Lower leg skin (tissue), 3 donors: Measurements from ENCODE around the gene FAAP24.

ENCODE experiments used
- POLR2A ChIP-seq, 2 donors: fragments of 450-650 bp; IDR thresholded peaks; one replicate each; pipeline ENCODE4 v1.6.1; 2016 to 2017; ENCODE audit warnings: antibody characterized with exemption in 2 of 2, mild to moderate bottlenecking in 1 of 2, moderate library complexity in 1 of 2
- TF ChIP-seq, protein P1 (sequence below), 3 donors: fragments of 450-650 bp; IDR thresholded peaks; one replicate each; pipeline ENCODE4 v1.5.1; 2016; ENCODE audit warnings: antibody characterized with exemption in 3 of 3, mild to moderate bottlenecking in 3 of 3, moderate library complexity in 2 of 3

DNA sequence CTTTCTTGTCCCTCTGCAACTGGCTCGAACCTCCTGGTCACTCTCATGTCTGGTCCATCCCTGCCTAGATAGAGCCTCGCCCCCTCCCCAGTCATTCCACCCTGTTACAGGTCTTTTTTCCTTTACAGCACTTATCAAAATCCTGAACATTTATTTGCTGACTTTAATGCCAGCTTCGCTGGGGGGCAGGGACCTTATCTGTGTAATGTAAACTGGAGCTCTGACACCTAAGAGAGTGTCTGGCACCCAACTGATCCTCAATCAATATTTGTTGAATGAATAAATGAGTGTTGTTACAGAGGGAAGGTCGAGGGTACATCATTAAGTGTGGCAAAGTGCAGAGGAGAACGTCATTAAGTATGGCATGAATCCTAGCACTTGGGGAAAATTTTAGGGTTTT, 16.7 kb downstream of the FAAP24 start:
- TF ChIP-seq, protein P1, sequence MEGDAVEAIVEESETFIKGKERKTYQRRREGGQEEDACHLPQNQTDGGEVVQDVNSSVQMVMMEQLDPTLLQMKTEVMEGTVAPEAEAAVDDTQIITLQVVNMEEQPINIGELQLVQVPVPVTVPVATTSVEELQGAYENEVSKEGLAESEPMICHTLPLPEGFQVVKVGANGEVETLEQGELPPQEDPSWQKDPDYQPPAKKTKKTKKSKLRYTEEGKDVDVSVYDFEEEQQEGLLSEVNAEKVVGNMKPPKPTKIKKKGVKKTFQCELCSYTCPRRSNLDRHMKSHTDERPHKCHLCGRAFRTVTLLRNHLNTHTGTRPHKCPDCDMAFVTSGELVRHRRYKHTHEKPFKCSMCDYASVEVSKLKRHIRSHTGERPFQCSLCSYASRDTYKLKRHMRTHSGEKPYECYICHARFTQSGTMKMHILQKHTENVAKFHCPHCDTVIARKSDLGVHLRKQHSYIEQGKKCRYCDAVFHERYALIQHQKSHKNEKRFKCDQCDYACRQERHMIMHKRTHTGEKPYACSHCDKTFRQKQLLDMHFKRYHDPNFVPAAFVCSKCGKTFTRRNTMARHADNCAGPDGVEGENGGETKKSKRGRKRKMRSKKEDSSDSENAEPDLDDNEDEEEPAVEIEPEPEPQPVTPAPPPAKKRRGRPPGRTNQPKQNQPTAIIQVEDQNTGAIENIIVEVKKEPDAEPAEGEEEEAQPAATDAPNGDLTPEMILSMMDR (IDR thresholded peaks at IDR 0.05) = no peak
- no peak for TF ChIP-seq POLR2A (IDR thresholded peaks at IDR 0.05)
